ENCODE measurements around the gene PBX1. TPM values are rescaled to one million over a fixed set of nuclear protein-coding genes. Genes with fewer than 3 reads are reported as not detected.
"Not testable (repeated sequence)": the region's sequence is repeated elsewhere in the genome, so short reads cannot be mapped to it uniquely, and the experiment has no call there.

PBX1 gene
- total RNA-seq, 4 donors from 2014 or later, result 33.3 to 61.8 (median 56.2) TPM

DNA sequence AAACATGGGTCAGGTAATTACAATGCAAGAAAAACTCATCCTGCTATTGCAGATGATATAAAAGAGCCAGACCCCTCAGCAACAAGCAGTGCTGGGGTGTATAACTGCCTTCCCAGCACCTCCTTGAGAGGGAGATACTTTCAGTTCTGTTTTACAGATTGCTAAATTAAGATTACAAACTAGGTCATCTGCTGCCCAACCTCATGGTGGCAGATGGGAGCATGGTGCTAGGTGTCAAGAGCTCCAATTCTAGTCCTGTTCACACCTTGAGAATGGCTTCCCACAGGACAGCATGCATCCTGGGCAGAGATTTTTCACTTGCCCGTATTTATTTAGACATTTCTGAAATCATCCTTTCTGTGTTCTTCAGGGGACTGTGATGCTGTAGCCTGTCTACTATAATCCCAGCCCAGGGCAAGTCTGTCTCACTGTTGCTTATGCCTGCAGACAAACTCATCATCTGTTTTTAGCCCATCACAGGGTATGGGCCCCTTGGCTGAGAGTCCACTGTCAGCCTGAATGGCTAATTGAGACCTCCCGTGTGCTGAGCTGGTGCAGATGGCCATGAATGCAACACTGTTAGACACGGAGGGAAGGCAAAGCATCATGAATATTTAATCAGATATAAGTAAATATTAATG lies 40.2 kb upstream of the PBX1 start:
- ATAC-seq (ENCODE audit: low FRiP score), result no peak
- DNase-seq (ENCODE audit: low spot score), result no peak
- TF ChIP-seq, protein P1, sequence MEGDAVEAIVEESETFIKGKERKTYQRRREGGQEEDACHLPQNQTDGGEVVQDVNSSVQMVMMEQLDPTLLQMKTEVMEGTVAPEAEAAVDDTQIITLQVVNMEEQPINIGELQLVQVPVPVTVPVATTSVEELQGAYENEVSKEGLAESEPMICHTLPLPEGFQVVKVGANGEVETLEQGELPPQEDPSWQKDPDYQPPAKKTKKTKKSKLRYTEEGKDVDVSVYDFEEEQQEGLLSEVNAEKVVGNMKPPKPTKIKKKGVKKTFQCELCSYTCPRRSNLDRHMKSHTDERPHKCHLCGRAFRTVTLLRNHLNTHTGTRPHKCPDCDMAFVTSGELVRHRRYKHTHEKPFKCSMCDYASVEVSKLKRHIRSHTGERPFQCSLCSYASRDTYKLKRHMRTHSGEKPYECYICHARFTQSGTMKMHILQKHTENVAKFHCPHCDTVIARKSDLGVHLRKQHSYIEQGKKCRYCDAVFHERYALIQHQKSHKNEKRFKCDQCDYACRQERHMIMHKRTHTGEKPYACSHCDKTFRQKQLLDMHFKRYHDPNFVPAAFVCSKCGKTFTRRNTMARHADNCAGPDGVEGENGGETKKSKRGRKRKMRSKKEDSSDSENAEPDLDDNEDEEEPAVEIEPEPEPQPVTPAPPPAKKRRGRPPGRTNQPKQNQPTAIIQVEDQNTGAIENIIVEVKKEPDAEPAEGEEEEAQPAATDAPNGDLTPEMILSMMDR (IDR thresholded peaks at IDR 0.05), result no peak

DNA sequence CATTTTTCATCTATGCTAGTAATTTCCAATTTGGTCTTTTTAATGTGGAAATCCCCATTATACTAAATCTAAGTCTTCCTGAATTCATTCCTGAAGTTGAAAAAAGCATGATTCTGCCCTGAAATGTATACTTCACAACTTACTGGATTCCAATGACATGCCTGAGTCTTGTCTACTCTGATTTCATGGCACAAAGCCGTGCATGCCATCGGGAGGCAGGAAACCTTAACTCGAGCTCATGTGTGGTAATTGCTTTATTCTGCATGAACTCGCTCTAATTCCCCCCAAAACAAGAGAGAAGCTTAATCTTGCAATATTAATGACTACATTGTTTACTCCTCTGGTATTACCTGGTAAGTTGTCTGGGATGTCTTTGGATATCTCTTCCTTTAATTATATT lies 39.6 kb upstream of the PBX1 start:
- no peak for ATAC-seq (ENCODE audit: low FRiP score)
- TF ChIP-seq, protein P1 (IDR thresholded peaks at IDR 0.05), result no peak
- no peak for DNase-seq (ENCODE audit: low spot score)

DNA sequence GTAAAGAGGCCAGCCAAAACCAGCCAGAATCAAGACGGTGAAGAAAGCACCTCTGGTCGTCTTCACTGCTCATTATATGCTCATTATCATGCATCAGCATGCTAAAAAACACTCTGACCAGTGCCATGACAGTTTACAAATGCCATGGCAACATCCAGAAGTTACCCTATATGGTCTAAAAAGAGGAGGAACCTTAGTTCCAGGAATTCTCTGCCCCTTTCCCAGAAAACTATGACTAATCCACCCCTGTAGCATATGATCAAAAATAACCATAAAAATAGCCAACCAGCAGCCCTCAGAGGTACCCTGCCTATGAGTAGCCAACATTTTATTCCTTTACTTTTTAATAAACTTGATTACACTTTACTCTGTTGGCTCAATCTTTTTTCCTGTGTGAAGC lies 34.2 kb upstream of the PBX1 start:
- TF ChIP-seq, protein P1 (IDR thresholded peaks at IDR 0.05), result no peak
- ATAC-seq (ENCODE audit: low FRiP score) (peak; percentile 37), DNase-seq (ENCODE audit: low spot score) (no peak)

DNA sequence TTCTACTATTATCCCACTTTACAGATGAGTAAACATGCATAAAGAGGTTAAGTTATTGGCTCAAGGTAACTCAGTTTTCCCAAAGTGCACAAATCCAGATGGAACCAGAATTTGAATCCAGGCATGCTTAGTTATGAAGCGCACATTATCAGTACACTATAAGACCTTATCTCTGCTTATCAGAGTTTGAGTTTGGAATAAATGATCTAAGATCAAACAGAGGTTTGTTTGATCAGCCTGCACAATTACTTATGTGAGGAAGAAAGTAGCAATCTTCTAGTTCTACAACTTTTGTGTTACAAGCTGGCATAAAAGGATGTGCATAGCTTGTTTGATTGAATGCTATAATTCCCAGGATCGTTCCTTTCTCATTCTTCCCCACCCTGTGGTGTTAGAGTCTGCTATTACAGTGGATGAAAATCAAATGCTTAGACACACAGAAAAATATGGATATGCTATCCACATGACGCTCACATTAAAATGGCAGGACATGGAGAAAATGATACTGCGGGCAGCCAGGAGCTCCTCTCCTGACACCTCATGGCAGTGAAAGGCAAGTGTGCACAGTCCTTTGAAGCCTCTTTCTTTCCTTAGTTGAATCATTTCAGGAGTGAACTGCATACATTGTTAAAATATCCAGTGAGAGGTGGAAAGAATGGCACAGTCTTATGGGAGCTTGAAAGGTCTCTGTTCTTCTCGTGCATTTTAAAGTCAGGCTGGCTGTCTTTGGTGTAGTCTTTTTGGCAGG lies 23.9 kb upstream of the PBX1 start:
- no peak for DNase-seq (ENCODE audit: low spot score)
- TF ChIP-seq, protein P1 (IDR thresholded peaks at IDR 0.05), result no peak
- no peak for ATAC-seq (ENCODE audit: low FRiP score)

DNA sequence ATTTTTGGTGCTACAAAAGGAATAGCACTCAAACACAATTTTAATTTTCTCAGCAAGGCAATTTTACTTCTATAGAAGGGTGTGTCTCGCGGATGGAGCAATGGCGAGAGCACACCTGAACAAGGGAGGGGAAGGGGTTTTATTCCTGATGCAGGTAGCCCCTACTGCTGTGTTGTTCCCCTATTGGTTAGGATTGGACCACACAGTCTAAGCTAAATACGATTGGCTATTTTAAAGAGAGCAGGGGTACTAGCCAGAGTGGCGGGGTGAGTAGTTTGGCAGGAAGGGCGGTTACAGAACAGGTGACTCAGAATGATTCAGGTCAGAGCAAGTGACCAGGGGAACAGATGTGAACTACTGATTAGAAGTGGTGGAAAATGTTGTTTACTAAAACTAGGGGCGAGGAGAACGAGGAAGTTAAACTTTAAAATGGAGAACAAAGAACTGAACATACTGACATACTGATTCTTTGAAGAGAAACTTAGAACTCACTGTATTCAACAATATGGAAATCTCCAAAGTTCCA lies 6.5 kb upstream of the PBX1 start:
- ATAC-seq (ENCODE audit: low FRiP score); DNase-seq (ENCODE audit: low spot score): not testable (repeated sequence)

DNA sequence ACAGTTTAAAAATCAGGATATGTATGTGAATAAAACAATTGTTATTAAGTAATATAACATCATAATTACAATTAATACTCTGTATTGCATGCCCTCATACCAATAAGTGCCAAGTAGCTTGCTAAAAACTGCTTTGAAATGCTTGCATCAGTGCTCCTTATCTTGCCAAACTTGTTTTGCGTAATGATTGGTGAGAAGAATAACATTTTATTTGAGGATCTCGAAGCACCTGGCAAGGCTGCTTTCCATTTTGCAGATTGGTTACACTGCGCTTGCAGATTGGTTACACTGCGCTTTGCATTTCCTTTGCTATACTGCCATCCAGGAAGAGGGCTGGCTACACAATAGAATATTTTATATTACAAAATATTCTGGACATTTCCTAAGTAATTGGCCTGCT lies 1.7 kb upstream of the PBX1 start:
- TF ChIP-seq, protein P1 (IDR thresholded peaks at IDR 0.05), result no peak
- DNase-seq (ENCODE audit: low spot score) (no peak), ATAC-seq (ENCODE audit: low FRiP score) (no peak)

DNA sequence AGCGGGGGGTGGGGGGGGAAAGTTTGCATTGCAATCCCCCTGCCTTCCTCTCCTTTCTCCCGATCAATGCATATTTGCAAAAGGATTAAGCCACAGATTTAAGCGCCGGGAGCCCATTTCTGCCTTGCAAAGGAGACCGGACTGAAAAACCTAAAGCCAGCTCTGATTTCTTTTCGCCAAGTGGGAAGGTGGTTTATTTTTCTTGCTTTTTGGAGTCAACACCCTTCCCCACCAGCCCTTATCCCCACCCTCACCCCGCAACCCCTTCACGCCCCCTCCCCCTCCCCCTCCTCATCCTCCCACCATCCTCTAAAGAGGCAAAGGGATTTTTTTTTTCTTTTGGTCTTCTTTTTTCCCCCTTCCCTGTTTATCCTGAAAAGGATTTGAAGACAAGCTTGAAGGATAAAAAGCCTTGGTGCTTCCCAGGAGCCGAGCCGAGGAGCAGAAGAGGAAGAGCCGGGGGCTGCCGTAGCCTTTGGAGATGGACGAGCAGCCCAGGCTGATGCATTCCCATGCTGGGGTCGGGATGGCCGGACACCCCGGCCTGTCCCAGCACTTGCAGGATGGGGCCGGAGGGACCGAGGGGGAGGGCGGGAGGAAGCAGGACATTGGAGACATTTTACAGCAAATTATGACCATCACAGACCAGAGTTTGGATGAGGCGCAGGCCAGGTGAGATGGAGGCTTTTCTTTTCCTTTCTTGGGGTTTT lies 513 bp downstream of the PBX1 start:
- ATAC-seq (ENCODE audit: low FRiP score), result no peak
- no peak for DNase-seq (ENCODE audit: low spot score)

More for the DNA sequence above, 513 bp downstream of the PBX1 start:
- TF ChIP-seq, protein P1 (IDR thresholded peaks at IDR 0.05), result no peak

Measured in omental fat pad (tissue), 4 donors.